VCaP (cell line): Measurements from ENCODE around the gene GOLIM4.

ENCODE experiments used
- H3K27ac ChIP-seq: fragments of 450-650 bp; 2 replicates; pipeline ENCODE4 v1.5.1; 2017
- CTCF ChIP-seq: fragments of 450-650 bp; conservative IDR thresholded peaks from 2 replicates; pipeline ENCODE4 v1.5.1; 2017; ENCODE audit warnings: mild to moderate bottlenecking, moderate library complexity

Gene GOLIM4

GRCh38 chr3:168089179-168089771, 6.4 kb downstream of the GOLIM4 start:
- no peak for TF ChIP-seq CTCF
- peak overlapping the region; percentile 81; the same call in 1 of the 2 replicates for H3K27ac ChIP-seq

DNA sequence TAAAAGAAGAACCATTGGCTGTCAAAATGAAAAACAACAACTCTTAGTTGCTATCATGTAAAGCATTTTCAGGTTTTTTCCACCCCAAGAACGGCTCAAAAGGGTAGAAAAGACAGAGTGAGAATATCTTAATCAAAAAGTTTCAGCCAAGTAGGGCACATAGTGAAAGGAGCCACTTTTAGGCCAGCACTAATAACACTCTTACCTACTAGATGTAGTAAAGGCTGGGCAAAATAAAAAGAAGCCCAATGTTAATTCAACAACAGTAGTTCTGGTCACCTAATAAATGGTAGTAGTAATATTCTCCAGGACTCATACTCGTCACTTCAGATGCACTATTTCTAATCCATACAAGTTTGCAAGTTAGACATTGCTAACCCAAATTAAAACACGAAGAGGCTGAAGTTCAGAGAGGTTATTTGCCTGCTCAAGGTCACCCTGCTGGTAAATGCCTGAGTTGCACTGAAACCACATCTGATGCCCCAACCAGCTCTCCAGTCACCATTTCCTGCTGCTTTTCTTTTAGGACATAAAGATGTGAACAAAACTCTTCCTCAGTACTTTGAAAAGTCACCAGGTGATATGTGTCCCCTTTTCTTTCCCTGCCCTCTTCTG, 7.5 kb downstream of the GOLIM4 start:
- H3K27ac ChIP-seq: no peak overlapping the region
- TF ChIP-seq CTCF: peak; percentile 26; the same call in 1 of the 2 replicates

GRCh38 chr3:168087539-168087938, 8.2 kb downstream of the GOLIM4 start:
- H3K27ac ChIP-seq: no peak overlapping the region
- TF ChIP-seq CTCF: no peak

DNA sequence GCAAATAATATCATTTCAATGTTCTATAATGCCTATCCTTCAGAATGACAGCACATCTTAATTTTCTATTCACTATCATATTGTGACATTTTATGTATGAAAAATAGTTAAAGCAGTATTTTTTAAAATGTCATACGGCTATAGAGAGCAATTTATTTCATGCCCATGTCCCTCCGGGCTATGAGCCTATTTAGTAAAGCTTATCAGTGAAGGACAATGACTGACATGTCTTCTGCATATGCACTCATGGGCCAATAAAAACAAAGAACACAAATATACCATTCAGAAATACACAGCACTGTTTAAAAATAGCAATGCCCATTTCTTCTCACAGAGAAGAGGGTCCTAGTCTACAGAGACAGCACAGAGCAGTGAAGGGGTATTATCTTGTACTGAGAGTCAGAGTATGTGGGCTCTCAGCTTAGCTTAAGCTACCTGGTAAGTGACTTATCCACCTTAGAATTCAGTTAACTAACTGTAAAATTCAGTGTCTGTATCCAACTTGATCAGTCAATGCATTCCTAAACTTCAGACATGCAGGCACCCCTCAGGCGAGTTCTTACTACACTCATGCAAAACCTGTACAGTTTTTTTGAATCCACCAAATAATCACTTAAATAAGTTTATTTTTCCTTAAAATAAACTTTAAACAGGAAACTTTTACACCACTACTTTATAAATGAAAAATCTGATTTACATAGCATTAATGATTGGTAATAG, 9.0 kb downstream of the GOLIM4 start:
- H3K27ac ChIP-seq: no peak overlapping the region
- no peak for TF ChIP-seq CTCF

GRCh38 chr3:168085491-168086119, 10.1 kb downstream of the GOLIM4 start:
- TF ChIP-seq CTCF: no peak

DNA sequence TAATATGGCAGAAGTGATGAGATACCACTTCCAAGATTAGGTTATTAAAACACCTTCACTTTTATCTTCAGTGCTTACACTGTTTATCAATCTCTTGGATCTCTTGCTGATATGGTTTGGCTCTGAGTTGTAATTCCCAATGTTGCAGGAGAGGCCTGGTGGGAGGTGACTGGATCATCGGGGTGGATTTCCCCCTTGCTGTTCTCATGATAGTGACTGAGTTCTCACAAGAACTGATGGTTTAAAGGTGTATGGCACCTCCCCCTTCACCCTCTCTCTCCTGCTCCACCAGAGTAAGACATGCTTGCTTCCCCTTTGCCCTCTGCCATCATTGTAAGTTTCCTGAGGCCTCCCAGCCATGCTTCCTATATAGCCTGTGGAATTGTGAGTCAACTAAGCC, 11.8 kb downstream of the GOLIM4 start:
- no peak overlapping the region for H3K27ac ChIP-seq
- TF ChIP-seq CTCF: no peak

More at GRCh38 chr3:168085491-168086119, 10.1 kb downstream of the GOLIM4 start:
- no peak overlapping the region for H3K27ac ChIP-seq

DNA sequence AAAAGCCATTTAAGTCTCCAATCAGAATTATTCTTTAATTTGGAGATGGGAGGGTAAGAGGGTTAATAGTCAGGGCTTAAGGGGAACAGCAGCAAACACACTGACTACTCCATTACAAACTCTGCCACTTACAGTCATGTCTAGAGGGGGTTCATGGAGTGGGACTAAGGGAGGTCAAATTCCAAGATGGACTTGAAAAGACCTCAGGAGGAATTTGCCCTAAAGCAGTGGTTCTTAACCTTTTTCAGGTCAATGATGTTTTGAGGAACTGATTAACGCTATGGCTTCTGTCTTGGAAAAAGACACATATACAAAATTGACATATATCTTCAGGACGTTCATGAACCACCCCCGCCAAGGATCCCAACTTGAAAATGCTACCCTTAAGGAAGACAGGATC, 13.9 kb downstream of the GOLIM4 start:
- no peak for TF ChIP-seq CTCF
- H3K27ac ChIP-seq: no peak overlapping the region
